Hepatocyte (in vitro differentiated cells): ENCODE results near the gene RBM38. TPM values are rescaled to one million over a fixed set of nuclear protein-coding genes. Genes with fewer than 3 reads are reported as not detected.

ENCODE experiments used
- DNase-seq: peaks from one replicate; pipeline ENCODE4 v3.0.0-alpha.2; 2016; ENCODE audit warnings: low spot score
- H2AFZ ChIP-seq: fragments of 200-600 bp; sonication (generic); 2 replicates; pipeline ENCODE4 v1.6.0; 2016; ENCODE audit warnings: antibody characterized with exemption, mild to moderate bottlenecking
- H3K27ac ChIP-seq: fragments of 200-600 bp; sonication (generic); 2 replicates; pipeline ENCODE4 v1.5.1; 2016; ENCODE audit warnings: mild to moderate bottlenecking
- H3K27me3 ChIP-seq: fragments of 200-600 bp; sonication (generic); 2 replicates; pipeline ENCODE4 v1.6.1; 2016
- H3K36me3 ChIP-seq: fragments of 200-600 bp; sonication (generic); replicated peaks from 2 replicates; pipeline ENCODE4 v1.5.1; 2016; ENCODE audit warnings: low read depth; ENCODE audit not compliant: insufficient read depth
- H3K4me1 ChIP-seq: fragments of 200-600 bp; sonication (generic); 2 replicates; pipeline ENCODE4 v1.5.1; 2016; ENCODE audit warnings: mild to moderate bottlenecking, moderate library complexity; ENCODE audit not compliant: insufficient read depth
- H3K4me2 ChIP-seq: fragments of 200-600 bp; sonication (generic); 2 replicates; pipeline ENCODE4 v1.6.0; 2016
- H3K4me3 ChIP-seq: fragments of 200-600 bp; sonication (generic); 2 replicates; pipeline ENCODE4 v1.5.1; 2016; ENCODE audit warnings: mild to moderate bottlenecking
- H3K79me2 ChIP-seq: fragments of 200-600 bp; sonication (generic); 2 replicates; pipeline ENCODE4 v1.6.0; 2017; ENCODE audit warnings: mild to moderate bottlenecking
- H3K9me2 ChIP-seq: fragments of 200-600 bp; sonication (generic); replicated peaks from 2 replicates; pipeline ENCODE4 v1.6.0; 2017; ENCODE audit warnings: mild to moderate bottlenecking; ENCODE audit not compliant: insufficient read depth
- H3K9me3 ChIP-seq: fragments of 200-600 bp; sonication (generic); 2 replicates; pipeline ENCODE4 v1.5.1; 2016; ENCODE audit warnings: low read depth, mild to moderate bottlenecking
- H4K20me1 ChIP-seq: fragments of 200-600 bp; sonication (generic); 2 replicates; pipeline ENCODE4 v1.6.0; 2016; ENCODE audit warnings: mild to moderate bottlenecking; ENCODE audit not compliant: insufficient read depth, poor library complexity, severe bottlenecking
- EZH2 ChIP-seq: fragments of 200-600 bp; sonication (generic); IDR thresholded peaks from 2 replicates; pipeline ENCODE4 v1.6.1; 2016; ENCODE audit warnings: antibody characterized with exemption, mild to moderate bottlenecking, borderline replicate concordance
- EZH2phosphoT487 ChIP-seq: fragments of 200-600 bp; sonication (generic); IDR thresholded peaks from one replicate; pipeline ENCODE4 v1.6.1; 2018; ENCODE audit warnings: antibody characterized with exemption, mild to moderate bottlenecking, low read depth, moderate library complexity; ENCODE audit not compliant: unreplicated experiment, severe bottlenecking
- WGBS: methylation state at CpG from one replicate; pipeline ENCODE4 v1.1.6; 2016; ENCODE audit warnings: low lambda C conversion rate; ENCODE audit errors: missing lambda C conversion rate; 5-methylcytosine and 5-hydroxymethylcytosine counted together
- polyA plus RNA-seq: library from polyadenylated mRNA; unstranded; fragments of >200 nt; fragmentation: Nextera tagmentation; extraction: Ambion mirVana; gene quantifications from 2 replicates; pipeline ENCODE4 v1.2.1, GENCODE V29; 2016
- total RNA-seq: library from RNA; depleted of rRNA; stranded (reverse); fragments of >200 nt; gene quantifications from 2 replicates; pipeline ENCODE4 v1.2.3, GENCODE V29; 2014
- TF ChIP-seq, protein P1 (sequence below): fragments of 200-600 bp; sonication (generic); IDR thresholded peaks from 2 replicates; pipeline ENCODE4 v1.5.1; 2016; ENCODE audit warnings: antibody characterized with exemption, mild to moderate bottlenecking; ENCODE audit not compliant: poor library complexity

The RBM38 gene
- total and polyA plus RNA-seq, 2 experiments from 2014 or later: 16.1 to 19.6 TPM

DNA sequence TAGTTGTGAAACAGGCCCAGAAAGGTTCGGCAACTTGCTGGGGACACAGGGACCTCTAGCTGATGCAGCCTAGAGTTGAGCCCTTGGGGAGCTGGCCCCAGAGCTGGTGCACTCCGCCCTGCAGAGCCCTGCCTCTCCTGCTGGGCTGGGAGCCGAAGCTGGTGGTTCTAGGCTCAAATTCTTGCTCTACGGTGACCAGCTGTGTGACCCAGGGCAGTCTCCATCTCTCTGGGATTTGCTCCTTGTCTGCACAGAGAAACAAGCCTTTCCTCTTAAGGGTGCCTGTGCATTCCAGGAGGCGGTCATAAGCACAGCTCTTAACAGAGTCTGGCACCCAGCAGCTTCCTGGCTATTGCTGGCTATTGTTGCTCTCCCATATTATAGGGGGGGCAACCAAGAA lies 47.4 kb downstream of the RBM38 start:
- 68% methylated on average over 5 of the region's 5 CpGs for WGBS

DNA sequence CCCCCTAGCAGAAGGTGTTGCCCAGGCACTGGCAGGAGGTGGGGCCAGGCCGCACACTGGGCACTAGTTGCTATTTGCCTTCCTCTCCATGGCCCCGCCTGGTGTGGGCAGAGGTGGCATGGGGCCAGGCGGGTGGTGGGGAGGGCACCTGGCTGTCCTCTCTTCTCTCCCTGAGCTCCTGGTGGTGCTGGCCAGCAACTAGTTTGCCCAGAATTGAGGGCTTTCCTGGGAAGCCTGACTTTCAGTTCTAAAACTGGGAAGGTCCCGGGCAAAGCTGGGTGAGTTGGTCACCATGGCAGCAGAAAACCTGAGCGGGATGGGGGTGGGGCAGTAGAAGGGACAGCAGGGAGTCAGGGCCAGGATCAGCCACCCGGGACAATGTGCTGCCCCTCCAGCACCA lies 48.2 kb downstream of the RBM38 start:
- Histone ChIP-seq H3K27ac (no peak overlapping the region), H3K4me1 (no peaks in the 10 kb centered on the region)

More for the DNA sequence above, 47.4 kb downstream of the RBM38 start:
- Histone ChIP-seq H3K36me3 (no peaks in the 10 kb centered on the region), H2AFZ (no peak overlapping the region), H3K27me3 (no peaks in the 10 kb centered on the region), H4K20me1 (no peaks in the 10 kb centered on the region), H3K4me2 (no peak overlapping the region), H3K9me3 (no peaks in the 10 kb centered on the region), H3K79me2 (no peaks in the 10 kb centered on the region), H3K4me3 (no peak overlapping the region), H3K9me2 (no peaks in the 10 kb centered on the region), H3K27ac (no peak overlapping the region), H3K4me1 (no peaks in the 10 kb centered on the region)
- TF ChIP-seq, protein P1, sequence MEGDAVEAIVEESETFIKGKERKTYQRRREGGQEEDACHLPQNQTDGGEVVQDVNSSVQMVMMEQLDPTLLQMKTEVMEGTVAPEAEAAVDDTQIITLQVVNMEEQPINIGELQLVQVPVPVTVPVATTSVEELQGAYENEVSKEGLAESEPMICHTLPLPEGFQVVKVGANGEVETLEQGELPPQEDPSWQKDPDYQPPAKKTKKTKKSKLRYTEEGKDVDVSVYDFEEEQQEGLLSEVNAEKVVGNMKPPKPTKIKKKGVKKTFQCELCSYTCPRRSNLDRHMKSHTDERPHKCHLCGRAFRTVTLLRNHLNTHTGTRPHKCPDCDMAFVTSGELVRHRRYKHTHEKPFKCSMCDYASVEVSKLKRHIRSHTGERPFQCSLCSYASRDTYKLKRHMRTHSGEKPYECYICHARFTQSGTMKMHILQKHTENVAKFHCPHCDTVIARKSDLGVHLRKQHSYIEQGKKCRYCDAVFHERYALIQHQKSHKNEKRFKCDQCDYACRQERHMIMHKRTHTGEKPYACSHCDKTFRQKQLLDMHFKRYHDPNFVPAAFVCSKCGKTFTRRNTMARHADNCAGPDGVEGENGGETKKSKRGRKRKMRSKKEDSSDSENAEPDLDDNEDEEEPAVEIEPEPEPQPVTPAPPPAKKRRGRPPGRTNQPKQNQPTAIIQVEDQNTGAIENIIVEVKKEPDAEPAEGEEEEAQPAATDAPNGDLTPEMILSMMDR: no peak
- TF ChIP-seq EZH2 (no peak), EZH2phosphoT487 (no peak)
- DNase-seq: no peak

DNA sequence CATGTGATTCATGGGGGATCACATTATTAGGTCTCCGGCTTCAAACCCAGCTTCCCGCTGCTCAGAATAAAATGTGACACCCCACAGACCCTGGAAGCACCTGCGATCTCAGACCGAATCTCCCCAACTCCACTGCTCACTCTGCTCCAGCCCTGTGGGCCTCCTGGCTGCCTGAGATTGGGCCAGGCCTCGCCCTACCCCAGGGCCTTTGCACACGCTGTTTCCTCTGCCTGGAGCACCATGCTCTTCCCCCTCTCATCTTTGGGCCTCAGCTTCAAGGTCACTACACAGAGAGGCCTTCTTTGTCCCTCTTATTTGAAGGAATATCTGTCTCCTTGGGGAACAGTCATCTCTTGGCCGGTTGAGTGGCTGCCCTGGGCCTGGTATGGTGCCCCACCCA lies 48.8 kb downstream of the RBM38 start:
- Histone ChIP-seq H2AFZ (no peak overlapping the region), H3K4me2 (no peak overlapping the region), H3K27me3 (no peaks in the 10 kb centered on the region), H3K9me3 (no peaks in the 10 kb centered on the region), H3K27ac (peak overlapping the region; percentile 67), H4K20me1 (no peaks in the 10 kb centered on the region), H3K4me3 (no peak overlapping the region), H3K4me1 (no peaks in the 10 kb centered on the region), H3K79me2 (no peaks in the 10 kb centered on the region), H3K9me2 (no peaks in the 10 kb centered on the region), H3K36me3 (no peaks in the 10 kb centered on the region)
- no peak for TF ChIP-seq EZH2phosphoT487
- no peak for TF ChIP-seq EZH2
- no peak for DNase-seq
- 94% methylated on average over 7 of the region's 7 CpGs for WGBS

More for the DNA sequence above, 48.2 kb downstream of the RBM38 start:
- WGBS: 81% methylated on average over 5 of the region's 6 CpGs
- Histone ChIP-seq H3K9me2 (no peaks in the 10 kb centered on the region), H3K4me2 (no peak overlapping the region), H3K79me2 (no peaks in the 10 kb centered on the region), H3K4me3 (no peak overlapping the region), H2AFZ (no peak overlapping the region), H4K20me1 (no peaks in the 10 kb centered on the region), H3K36me3 (no peaks in the 10 kb centered on the region), H3K9me3 (no peaks in the 10 kb centered on the region), H3K27me3 (no peaks in the 10 kb centered on the region)
- TF ChIP-seq EZH2 (no peak), EZH2phosphoT487 (no peak)
- TF ChIP-seq, protein P1: no peak
- no peak for DNase-seq

DNA sequence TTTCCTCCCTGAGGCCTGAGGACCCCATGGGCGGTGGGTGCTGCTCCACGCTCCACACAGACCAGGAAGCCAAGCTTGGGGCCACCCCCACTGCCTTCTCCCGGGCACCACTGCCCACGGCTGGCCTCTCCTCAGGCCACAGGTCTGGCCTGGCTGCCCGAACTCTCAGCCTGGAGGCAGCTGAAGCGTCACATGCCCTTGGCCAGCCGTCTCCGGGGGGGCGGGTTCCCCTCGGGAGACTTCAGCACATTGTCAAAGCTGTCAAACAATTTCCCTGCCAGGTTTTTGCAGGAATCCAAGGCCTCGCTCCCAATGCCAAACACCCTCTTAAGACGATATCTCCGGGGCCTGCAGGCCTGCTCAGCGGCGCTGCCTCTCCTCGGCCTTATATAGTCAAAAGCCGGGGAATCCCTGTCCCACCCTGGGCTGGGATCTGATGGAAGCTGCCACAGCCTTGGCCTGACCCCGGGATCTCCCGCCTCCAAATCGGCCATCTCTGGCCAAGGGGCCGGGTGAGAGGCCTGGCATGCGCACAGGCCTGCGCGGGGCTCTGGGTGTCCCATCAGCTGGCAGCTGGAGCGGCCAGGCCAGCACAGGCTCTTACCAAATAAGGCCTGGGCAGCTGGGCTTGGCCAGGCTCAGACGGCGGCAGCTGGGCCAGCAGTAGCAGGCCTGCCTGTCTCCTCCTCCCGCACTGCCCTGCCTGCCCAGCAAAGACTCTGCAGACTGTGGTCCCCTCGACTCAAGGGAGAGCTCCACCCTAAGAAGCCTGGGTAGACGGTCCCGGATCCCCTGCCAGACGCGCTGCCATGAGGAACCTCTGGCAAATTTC lies 49.7 kb downstream of the RBM38 start:
- no peak for TF ChIP-seq EZH2phosphoT487
- no peak for TF ChIP-seq EZH2
- H3K4me3 ChIP-seq: no peak overlapping the region
- peak overlapping the region; percentile 67 for H3K27ac ChIP-seq
- H3K36me3 ChIP-seq: no peaks in the 10 kb centered on the region
- whole genome bisulfite sequencing: 72% methylated on average over 33 of the region's 33 CpGs
- H3K9me2 ChIP-seq: no peaks in the 10 kb centered on the region
- no peaks in the 10 kb centered on the region for H3K79me2 ChIP-seq
- no peak overlapping the region for H2AFZ ChIP-seq
- no peaks in the 10 kb centered on the region for H3K27me3 ChIP-seq
- no peaks in the 10 kb centered on the region for H3K9me3 ChIP-seq
- no peak overlapping the region for H3K4me2 ChIP-seq
- peak; percentile 54 for DNase-seq
- no peaks in the 10 kb centered on the region for H4K20me1 ChIP-seq
- no peaks in the 10 kb centered on the region for H3K4me1 ChIP-seq
